GM12878 (cell line): ENCODE results near the gene KIF18A. TPM values are rescaled to one million over a fixed set of nuclear protein-coding genes. Genes with fewer than 3 reads are reported as not detected.

ENCODE experiments used
- ATAC-seq: fragments of 200-7000 bp; cut with Tn5 transposase; 3 replicates; pipeline ENCODE4 v1.9.1; 2020; ENCODE audit warnings: mild to moderate bottlenecking, moderate library complexity
- BruUV-seq: library from RNA; stranded (reverse); fragments of 400-500 nt; replicated peaks from 2 replicates; lab custom pipeline; 2021; lab: Mats Ljungman, UMichigan
- CTCF ChIA-PET: fragments of 300-600 bp; sonication (Branson Sonifier 250); formaldehyde crosslinking; extraction: SDS; loops from one replicate; lab custom pipeline; 2021; ENCODE audit warnings: inconsistent platforms; lab: Yijun Ruan, JAX
- POLR2A ChIA-PET: fragments of 350-600 bp; formaldehyde crosslinking; extraction: SDS; loops from one replicate; lab custom pipeline; 2021; ENCODE audit warnings: inconsistent platforms; lab: Charles Lee
- RAD21 ChIA-PET: fragments of 300-600 bp; sonication (Branson Sonifier 250); formaldehyde crosslinking; loops from one replicate; lab custom pipeline; 2023; ENCODE audit warnings: antibody characterized with exemption; ENCODE audit not compliant: unreplicated experiment; lab: Charles Lee
- SMC1A ChIA-PET: fragments of 300-600 bp; sonication (Branson Sonifier 250); formaldehyde crosslinking; loops from one replicate; lab custom pipeline; 2023; ENCODE audit not compliant: unreplicated experiment, uncharacterized antibody; lab: Charles Lee
- DNase-seq: peaks from one replicate; pipeline ENCODE4 v3.0.0-alpha.2; 2011; ENCODE audit warnings: low read depth, low spot score
- FAIRE-seq: peaks from 3 replicates; lab custom pipeline; 2011; peaks lifted over from hg19 to GRCh38; lab: Jason Lieb, UNC
- H2AFZ ChIP-seq: 2 replicates; pipeline ENCODE4 v1.6.0; 2011; ENCODE audit warnings: low read depth, low read length, control low read depth; ENCODE audit not compliant: control insufficient read depth
- H3K27ac ChIP-seq: 2 replicates; pipeline ENCODE4 v1.5.1; 2011; ENCODE audit warnings: control low read depth; ENCODE audit not compliant: control insufficient read depth, insufficient read depth
- H3K27me3 ChIP-seq, 2 experiments: replicated peaks in 1 of 2; 2 replicates each; pipeline versions ENCODE4 v1.6.0 to v1.6.1; 2011; ENCODE audit warnings: low read length in 1 of 2; ENCODE audit not compliant: control insufficient read depth in 2 of 2, insufficient read depth in 2 of 2
- H3K36me3 ChIP-seq, 2 experiments: 2 replicates each; pipeline ENCODE4 v1.5.1; 2011; ENCODE audit warnings: low read length in 1 of 2; ENCODE audit not compliant: control insufficient read depth in 2 of 2, insufficient read depth in 2 of 2
- H3K4me1 ChIP-seq: 2 replicates; pipeline ENCODE4 v1.6.1; 2011; ENCODE audit warnings: mild to moderate bottlenecking, low read length, moderate library complexity, mixed read lengths; ENCODE audit not compliant: control insufficient read depth, insufficient read depth
- H3K4me2 ChIP-seq: 2 replicates; pipeline ENCODE4 v1.6.0; 2011; ENCODE audit warnings: control low read depth; ENCODE audit not compliant: control insufficient read depth, insufficient read depth
- H3K4me3 ChIP-seq: fragments of 200-600 bp; sonication (generic); 2 replicates; pipeline ENCODE4 v1.5.1; 2016
- H3K79me2 ChIP-seq: 2 replicates; pipeline ENCODE4 v1.6.0; 2011; ENCODE audit warnings: low read length; ENCODE audit not compliant: control insufficient read depth, insufficient read depth
- H3K9ac ChIP-seq: 2 replicates; pipeline ENCODE4 v1.8.0; 2011; ENCODE audit warnings: low read length, control low read depth, mixed read lengths; ENCODE audit not compliant: control insufficient read depth, insufficient read depth
- H3K9me3 ChIP-seq: replicated peaks from 3 replicates; pipeline ENCODE4 v1.5.1; 2011; ENCODE audit warnings: mild to moderate bottlenecking, low read length; ENCODE audit not compliant: control insufficient read depth, insufficient read depth
- H4K20me1 ChIP-seq: 2 replicates; pipeline ENCODE4 v1.6.0; 2011; ENCODE audit not compliant: control insufficient read depth, insufficient read depth
- ATF7 ChIP-seq: fragments of 450-650 bp; IDR thresholded peaks from 2 replicates; pipeline ENCODE4 v1.6.1; 2016; ENCODE audit warnings: low read depth, mild to moderate bottlenecking
- RUNX3 ChIP-seq: IDR thresholded peaks from 2 replicates; pipeline ENCODE4 v1.6.1; 2012; ENCODE audit warnings: low read length, inconsistent platforms
- TAF1 ChIP-seq: IDR thresholded peaks from 2 replicates; pipeline ENCODE4 v1.6.1; 2011; ENCODE audit warnings: mild to moderate bottlenecking, low read depth, low read length, borderline replicate concordance
- TCF3 ChIP-seq: IDR thresholded peaks from 2 replicates; pipeline ENCODE4 v1.6.1; 2012; ENCODE audit warnings: low read depth, mild to moderate bottlenecking, low read length, borderline replicate concordance; ENCODE audit not compliant: insufficient read depth
- WRNIP1 ChIP-seq: IDR thresholded peaks from 2 replicates; pipeline ENCODE4 v1.6.1; 2011; ENCODE audit warnings: low read depth, low read length, improper control_type of control experiment, borderline replicate concordance
- WGBS: methylation state at CpG from one replicate; pipeline ENCODE4 v1.1.6; 2016; ENCODE audit warnings: low lambda C conversion rate; ENCODE audit not compliant: insufficient replicate concordance, insufficient coverage; ENCODE audit errors: missing lambda C conversion rate; 5-methylcytosine and 5-hydroxymethylcytosine counted together
- in situ Hi-C: fragments of 300-500 bp; cut with MboI; formaldehyde crosslinking; loops from 9 replicates; pipeline ENCODE4 v1.14.3; 2018; ENCODE audit warnings: mixed read lengths
- intact Hi-C: fragments of 100-400 bp; cut with micrococcal nuclease; formaldehyde crosslinking; loops from one replicate; pipeline ENCODE4 v1.14.2; 2022; ENCODE audit not compliant: unreplicated experiment
- polyA plus RNA-seq, 11 experiments: library from polyadenylated mRNA; depleted of rRNA in 4 of 11; unstranded in 6 of 11; stranded (reverse) in 5 of 11; fragments of >200 nt; fragmentation: Nextera tagmentation in 4 of 11; fragmentation: Illumina TruSeq in 1 of 11; extraction: Ambion mirVana in 4 of 11; extraction: Trizol in 1 of 11; gene quantifications; 1 replicate in 1 of 11; 2 replicates in 10 of 11; pipeline versions ENCODE4 v1.2.1 to v1.2.3, GENCODE V29; 2011 to 2016; ENCODE audit warnings: inconsistent platforms in 2 of 11, missing spikeins in 2 of 11, low read depth in 1 of 11
- total RNA-seq, 4 experiments: library from RNA; depleted of rRNA in 3 of 4; stranded (reverse); fragments of >200 nt in 3 of 4; fragmentation: Illumina TruSeq in 1 of 4; extraction: Trizol in 1 of 4; gene quantifications; 2 replicates each; pipeline versions ENCODE4 v1.2.1 to v1.2.3, GENCODE V29; 2013 to 2021
- TF ChIP-seq, protein P1 (sequence below): IDR thresholded peaks from 2 replicates; pipeline ENCODE4 v1.6.1; 2011; ENCODE audit warnings: low read depth, mild to moderate bottlenecking, low read length, moderate library complexity, borderline replicate concordance; ENCODE audit errors: extremely low read depth

KIF18A gene
- total and polyA plus RNA-seq, 10 of the 15 experiments (the other 5 are each of a cell fraction or from before 2014, with no cell fraction given), result 11.2 to 31.5 (median 20.4) TPM

DNA sequence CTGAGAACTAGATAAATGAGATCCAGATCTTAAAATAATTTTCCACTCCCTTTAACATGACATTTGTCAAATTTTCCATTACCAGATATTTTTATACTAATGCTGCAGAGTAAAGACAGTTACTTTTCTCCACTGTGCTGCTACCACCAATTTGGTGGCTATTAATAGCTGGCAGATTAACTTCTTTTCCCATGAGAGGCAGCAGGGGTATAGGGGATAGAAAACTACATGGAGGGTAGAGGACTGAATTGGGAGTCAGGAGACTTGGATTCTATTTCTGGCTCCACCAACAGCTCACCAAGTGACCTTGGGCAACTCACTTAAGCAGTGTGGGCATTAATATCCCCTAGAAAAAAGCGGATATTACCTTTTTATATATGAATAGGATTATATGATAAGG, 69.2 kb downstream of the KIF18A start:
- no peak overlapping the region for H3K4me3 ChIP-seq

DNA sequence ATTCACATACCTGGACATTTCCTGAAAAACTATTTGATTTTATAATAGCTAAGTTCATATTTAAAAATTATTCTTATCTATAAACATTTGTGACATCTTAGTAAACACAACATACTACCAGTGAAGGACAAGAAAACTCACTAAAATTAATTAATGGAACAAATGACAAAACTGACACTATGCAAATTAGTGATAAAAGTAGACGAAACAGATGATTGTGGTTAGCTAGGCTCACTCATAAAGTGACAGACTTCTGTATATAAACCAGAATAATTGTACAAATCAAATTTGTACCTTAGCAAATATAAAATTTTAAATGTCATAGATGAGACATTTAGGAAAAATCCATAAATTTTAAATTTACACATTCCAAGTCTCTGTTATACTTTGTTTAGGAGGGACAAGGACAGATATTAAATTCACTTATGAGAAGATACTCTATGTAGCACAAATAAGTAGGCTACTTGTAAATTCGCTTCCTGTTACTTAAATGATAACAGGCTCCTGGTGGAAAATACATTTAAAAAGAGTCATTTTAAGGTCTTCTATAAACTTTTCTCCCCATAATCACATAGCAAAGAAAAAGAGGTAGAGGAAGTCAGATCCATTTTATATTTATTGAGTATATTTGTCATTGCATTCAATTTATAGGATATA, 81.2 kb downstream of the KIF18A start:
- Histone ChIP-seq H3K27ac (no peak overlapping the region), H3K79me2 (no peaks in the 10 kb centered on the region), H3K9ac (no peak overlapping the region), H3K36me3 (peaks cover 0 to 6% of the 10 kb centered on the region in 2 experiments; a peak in 1 of 4 replicates), H2AFZ (no peak overlapping the region), H3K4me2 (no peak overlapping the region), H3K9me3 (no peaks in the 10 kb centered on the region; the same call in 2 of the 3 replicates), H4K20me1 (no peaks in the 10 kb centered on the region), H3K4me3 (no peak overlapping the region), H3K27me3 (no peaks in the 10 kb centered on the region), H3K4me1 (no peaks in the 10 kb centered on the region)
- POLR2A ChIA-PET, result interaction anchor here (1.2 to 1.6 kb wide), 2 partner anchors 10 to 81 kb away, joined by 3 to 4 read pairs; partner anchors contain the start of genes KIF18A and METTL15
- ATAC-seq (peak; percentile 76), DNase-seq (no peak), FAIRE-seq (no peak)
- TF ChIP-seq RUNX3 (peak; percentile 68; the same call in 1 of the 2 replicates), TCF3 (no peak), ATF7 (peak; percentile 38; the same call in 1 of the 2 replicates), WRNIP1 (no peak), TAF1 (no peak)
- RAD21 ChIA-PET, result no interaction called here
- intact Hi-C loops, result no loop called here
- 33% methylated on average over 2 of the region's 2 CpGs for WGBS
- CTCF ChIA-PET, result no interaction called here
- SMC1A ChIA-PET, result interaction anchor here (0.8 kb wide), 1 partner anchor 10 kb away, joined by 3 read pairs; no protein-coding TSS in a partner anchor
- BruUV-seq, result no TSS peak
- in situ Hi-C loops, result no loop called here

More for the DNA sequence above, 69.2 kb downstream of the KIF18A start:
- H3K27me3 ChIP-seq, result no peaks in the 10 kb centered on the region
- FAIRE-seq, result no peak
- no peak overlapping the region for H3K9ac ChIP-seq
- ChIA-PET RAD21 (no interaction called here), SMC1A (no interaction called here), POLR2A (no interaction called here), CTCF (no interaction called here)
- WGBS, result 100% methylated on average over 1 of the region's 1 CpG
- H3K36me3 ChIP-seq, result no peaks in the 10 kb centered on the region; a peak in 1 of 4 replicates
- H3K4me1 ChIP-seq, result no peaks in the 10 kb centered on the region
- no peak overlapping the region for H3K4me2 ChIP-seq
- H3K9me3 ChIP-seq, result no peaks in the 10 kb centered on the region
- H3K27ac ChIP-seq, result no peak overlapping the region
- in situ Hi-C loops, result no loop called here
- BruUV-seq, result no TSS peak
- DNase-seq, result no peak
- H2AFZ ChIP-seq, result no peak overlapping the region
- TF ChIP-seq, protein P1, sequence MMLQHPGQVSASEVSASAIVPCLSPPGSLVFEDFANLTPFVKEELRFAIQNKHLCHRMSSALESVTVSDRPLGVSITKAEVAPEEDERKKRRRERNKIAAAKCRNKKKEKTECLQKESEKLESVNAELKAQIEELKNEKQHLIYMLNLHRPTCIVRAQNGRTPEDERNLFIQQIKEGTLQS, result no peak
- no peaks in the 10 kb centered on the region for H4K20me1 ChIP-seq
- H3K79me2 ChIP-seq, result no peaks in the 10 kb centered on the region
- no peak for ATAC-seq
- intact Hi-C loops, result no loop called here
